Smooth muscle cell (in vitro differentiated cells): ENCODE measurements around the gene FCER1G. TPM values are rescaled to one million over a fixed set of nuclear protein-coding genes. Genes with fewer than 3 reads are reported as not detected.

ENCODE experiments used
- DNase-seq: peaks from one replicate; lab custom pipeline; 2025; ENCODE audit not compliant: unreplicated experiment; lab: John Stamatoyannopoulos, UW
- H2AFZ ChIP-seq: fragments of 200-600 bp; sonication (generic); 2 replicates; pipeline ENCODE4 v1.6.0; 2016; ENCODE audit warnings: antibody characterized with exemption, low read depth, mild to moderate bottlenecking
- H3F3A ChIP-seq: fragments of 200-600 bp; sonication (generic); 2 replicates; pipeline ENCODE4 v1.6.0; 2017; ENCODE audit warnings: antibody characterized with exemption, low read depth
- H3K27ac ChIP-seq: fragments of 200-600 bp; sonication (generic); 2 replicates; pipeline ENCODE4 v1.5.1; 2016; ENCODE audit warnings: low read depth, mild to moderate bottlenecking
- H3K27me3 ChIP-seq: fragments of 200-600 bp; sonication (generic); 2 replicates; pipeline ENCODE4 v1.6.1; 2016; ENCODE audit warnings: low read depth, mild to moderate bottlenecking
- H3K36me3 ChIP-seq: fragments of 200-600 bp; sonication (generic); 2 replicates; pipeline ENCODE4 v1.5.1; 2016; ENCODE audit warnings: low read depth
- H3K4me1 ChIP-seq: fragments of 200-600 bp; sonication (generic); 2 replicates; pipeline ENCODE4 v1.5.1; 2016; ENCODE audit warnings: low read depth
- H3K4me2 ChIP-seq: fragments of 200-600 bp; sonication (generic); 2 replicates; pipeline ENCODE4 v1.6.0; 2016; ENCODE audit warnings: mild to moderate bottlenecking
- H3K4me3 ChIP-seq: fragments of 200-600 bp; sonication (generic); 2 replicates; pipeline ENCODE4 v1.5.1; 2016; ENCODE audit warnings: mild to moderate bottlenecking
- H3K79me2 ChIP-seq: fragments of 200-600 bp; sonication (generic); 2 replicates; pipeline ENCODE4 v1.6.0; 2016; ENCODE audit warnings: low read depth, mild to moderate bottlenecking
- H3K9ac ChIP-seq: fragments of 200-600 bp; sonication (generic); 2 replicates; pipeline ENCODE4 v1.6.0; 2016; ENCODE audit warnings: low read depth
- H3K9me3 ChIP-seq: fragments of 200-600 bp; sonication (generic); replicated peaks from 2 replicates; pipeline ENCODE4 v1.5.1; 2016; ENCODE audit warnings: low read depth
- H4K20me1 ChIP-seq: fragments of 200-600 bp; sonication (generic); 2 replicates; pipeline ENCODE4 v1.6.0; 2016; ENCODE audit warnings: low read depth
- CTCF ChIP-seq: fragments of 200-600 bp; sonication (generic); IDR thresholded peaks from 2 replicates; pipeline ENCODE4 v1.5.1; 2017; ENCODE audit warnings: borderline replicate concordance, mild to moderate bottlenecking, antibody characterized with exemption; ENCODE audit not compliant: insufficient read depth, poor library complexity, severe bottlenecking
- WGBS: methylation state at CpG from one replicate; pipeline ENCODE4 v1.1.7; 2016; ENCODE audit warnings: low lambda C conversion rate; 5-methylcytosine and 5-hydroxymethylcytosine counted together
- microRNA-seq: library from miRNA; unstranded; fragments of <30 nt; microRNA quantifications from one replicate; pipeline ENCODE4, GENCODE V29; 2016; ENCODE audit warnings: borderline number of aligned reads
- polyA plus RNA-seq: library from polyadenylated mRNA; unstranded; fragments of >200 nt; fragmentation: Nextera tagmentation; extraction: Ambion mirVana; gene quantifications from 2 replicates; pipeline ENCODE4 v1.2.1, GENCODE V29; 2016
- total RNA-seq: library from RNA; depleted of rRNA; stranded (reverse); fragments of >200 nt; gene quantifications from 2 replicates; pipeline ENCODE4 v1.2.3, GENCODE V29; 2014

FCER1G gene
- total and polyA plus RNA-seq, 2 experiments from 2014 or later: 0.78 TPM; not detected in 1

- Histone ChIP-seq H3K4me3 (no peak overlapping the region), H2AFZ (no peak overlapping the region), H3K4me2 (no peak overlapping the region), H3K9me3 (no peaks in the 10 kb centered on the region), H3F3A (no peaks in the 10 kb centered on the region), H3K36me3 (no peaks in the 10 kb centered on the region), H3K27me3 (peaks cover 6% of the 10 kb centered on the region), H3K27ac (no peak overlapping the region), H4K20me1 (no peaks in the 10 kb centered on the region), H3K9ac (no peak overlapping the region), H3K79me2 (no peaks in the 10 kb centered on the region), H3K4me1 (no peaks in the 10 kb centered on the region)
- no peak for DNase-seq
- 73% methylated on average over 3 of the region's 3 CpGs for WGBS
- no peak for TF ChIP-seq CTCF
Measured at GRCh38 chr1:161267321-161267720, 52.2 kb downstream of the FCER1G start.

Small RNA genes lying within 50 kb of the gene (microRNA-seq; reads per million reads assigned to microRNA genes)
- 4.1 reads per million for gene MIR5187

Other genes starting within 250 kb of the FCER1G start
- 57.8 and 62.5 TPM in 2 replicates for gene F11R, start 194.1 kb upstream of the FCER1G start, total RNA-seq
- 26.4 and 35.6 TPM in 2 replicates for gene F11R, start 194.1 kb upstream of the FCER1G start, polyA plus RNA-seq
- 11.5 and 48.0 TPM in 2 replicates for gene TSTD1, start 176.3 kb upstream of the FCER1G start, total RNA-seq
- 26.0 and 63.2 TPM in 2 replicates for gene TSTD1, start 176.3 kb upstream of the FCER1G start, polyA plus RNA-seq
- 47.0 and 51.7 TPM in 2 replicates for gene USF1, start 169.3 kb upstream of the FCER1G start, total RNA-seq
- 18.2 and 20.0 TPM in 2 replicates for gene USF1, start 169.3 kb upstream of the FCER1G start, polyA plus RNA-seq
- gene ARHGAP30, start 145.4 kb upstream of the FCER1G start, total RNA-seq: 0.90 and 1.2 TPM in 2 replicates
- gene ARHGAP30, start 145.4 kb upstream of the FCER1G start, polyA plus RNA-seq: 0.13 and 1.1 TPM in 2 replicates
- 18.2 and 27.6 TPM in 2 replicates for gene NECTIN4, start 125.7 kb upstream of the FCER1G start, total RNA-seq
- gene NECTIN4, start 125.7 kb upstream of the FCER1G start, polyA plus RNA-seq: 12.7 and 32.8 TPM in 2 replicates
- 2.2 and 10.0 TPM in 2 replicates for gene KLHDC9, start 116.9 kb upstream of the FCER1G start, total RNA-seq
- 3.3 and 4.6 TPM in 2 replicates for gene KLHDC9, start 116.9 kb upstream of the FCER1G start, polyA plus RNA-seq
- gene PFDN2, start 97.3 kb upstream of the FCER1G start, total RNA-seq: 49.0 and 82.0 TPM in 2 replicates
- 139 and 150 TPM in 2 replicates for gene PFDN2, start 97.3 kb upstream of the FCER1G start, polyA plus RNA-seq
- gene NIT1, start 97.2 kb upstream of the FCER1G start, total RNA-seq: 33.6 and 37.2 TPM in 2 replicates
- 37.6 and 53.0 TPM in 2 replicates for gene NIT1, start 97.2 kb upstream of the FCER1G start, polyA plus RNA-seq
- gene DEDD, start 82.6 kb upstream of the FCER1G start, total RNA-seq: 36.3 and 36.9 TPM in 2 replicates
- gene DEDD, start 82.6 kb upstream of the FCER1G start, polyA plus RNA-seq: 33.7 and 38.6 TPM in 2 replicates
- 57.1 and 58.2 TPM in 2 replicates for gene UFC1, start 61.3 kb upstream of the FCER1G start, total RNA-seq
- 81.5 and 94.5 TPM in 2 replicates for gene UFC1, start 61.3 kb upstream of the FCER1G start, polyA plus RNA-seq
- gene USP21, start 55.8 kb upstream of the FCER1G start, total RNA-seq: 6.9 and 10.7 TPM in 2 replicates
- 25.4 and 30.8 TPM in 2 replicates for gene USP21, start 55.8 kb upstream of the FCER1G start, polyA plus RNA-seq
- 14.2 and 16.5 TPM in 2 replicates for gene PPOX, start 48.9 kb upstream of the FCER1G start, total RNA-seq
- 23.8 and 31.6 TPM in 2 replicates for gene PPOX, start 48.9 kb upstream of the FCER1G start, polyA plus RNA-seq
- 21.4 and 21.9 TPM in 2 replicates for gene B4GALT3, start 37.8 kb upstream of the FCER1G start, total RNA-seq
- 44.9 and 47.0 TPM in 2 replicates for gene B4GALT3, start 37.8 kb upstream of the FCER1G start, polyA plus RNA-seq
- 11.5 and 17.1 TPM in 2 replicates for gene ADAMTS4, start 16.2 kb upstream of the FCER1G start, total RNA-seq
- 17.7 and 28.3 TPM in 2 replicates for gene ADAMTS4, start 16.2 kb upstream of the FCER1G start, polyA plus RNA-seq
- gene NDUFS2, start 12.9 kb upstream of the FCER1G start, total RNA-seq: 54.3 and 58.1 TPM in 2 replicates
- 136 and 139 TPM in 2 replicates for gene NDUFS2, start 12.9 kb upstream of the FCER1G start, polyA plus RNA-seq
- gene APOA2, start 8.3 kb downstream of the FCER1G start, total RNA-seq: not detected in 2 replicates
- gene APOA2, start 8.3 kb downstream of the FCER1G start, polyA plus RNA-seq: 1.6 and 3.6 TPM in 2 replicates
- gene TOMM40L, start 10.8 kb downstream of the FCER1G start, total RNA-seq: 3.3 and 8.6 TPM in 2 replicates
- gene TOMM40L, start 10.8 kb downstream of the FCER1G start, polyA plus RNA-seq: 8.3 and 9.0 TPM in 2 replicates
- not detected in 2 replicates for gene NR1I3, start 22.9 kb downstream of the FCER1G start, total RNA-seq
- 0.46 and 0.90 TPM in 2 replicates for gene NR1I3, start 22.9 kb downstream of the FCER1G start, polyA plus RNA-seq
- 0.09 and 0.13 TPM in 2 replicates for gene PCP4L1, start 43.5 kb downstream of the FCER1G start, total RNA-seq
- 0.28 TPM in 1 of 2 replicates, not detected in the other for gene PCP4L1, start 43.5 kb downstream of the FCER1G start, polyA plus RNA-seq
- not detected in 2 replicates for gene MPZ, start 94.7 kb downstream of the FCER1G start, total RNA-seq
- 0.22 TPM in 1 of 2 replicates, not detected in the other for gene MPZ, start 94.7 kb downstream of the FCER1G start, polyA plus RNA-seq
- 153 and 179 TPM in 2 replicates for gene SDHC, start 99.1 kb downstream of the FCER1G start, total RNA-seq
- gene SDHC, start 99.1 kb downstream of the FCER1G start, polyA plus RNA-seq: 333 and 342 TPM in 2 replicates
- not detected in 2 replicates for gene CFAP126, start 152.6 kb downstream of the FCER1G start, total RNA-seq
- gene CFAP126, start 152.6 kb downstream of the FCER1G start, polyA plus RNA-seq: not detected in 2 replicates